HG03103 (cell line): ENCODE data around the gene ATP6V0A4.
"Not testable (repeated sequence)": the region's sequence is repeated elsewhere in the genome, so short reads cannot be mapped to it uniquely, and the experiment has no call there.

Experiments used
- ATAC-seq: cut with Tn5 transposase; IDR thresholded peaks from one replicate; pipeline ENCODE4 v1.9.1; 2021; ENCODE audit warnings: low read depth; ENCODE audit not compliant: unreplicated experiment

Gene ATP6V0A4

GRCh38 chr7:138797715-138798320, at the start of gene ATP6V0A4, which contains the start of gene TMEM213:
Gene ATP6V0A4, minus strand, starts transcription at chr7:138798196. Its CDS starts 26,949 bp downstream, at chr7:138771247.
Gene TMEM213, plus strand, starts transcription at chr7:138797994. Its CDS starts 111 bp downstream, at chr7:138798105.
- no peak for ATAC-seq

GRCh38 chr7:138845711-138846110, 47.7 kb upstream of the ATP6V0A4 start:
- no peak for ATAC-seq

DNA sequence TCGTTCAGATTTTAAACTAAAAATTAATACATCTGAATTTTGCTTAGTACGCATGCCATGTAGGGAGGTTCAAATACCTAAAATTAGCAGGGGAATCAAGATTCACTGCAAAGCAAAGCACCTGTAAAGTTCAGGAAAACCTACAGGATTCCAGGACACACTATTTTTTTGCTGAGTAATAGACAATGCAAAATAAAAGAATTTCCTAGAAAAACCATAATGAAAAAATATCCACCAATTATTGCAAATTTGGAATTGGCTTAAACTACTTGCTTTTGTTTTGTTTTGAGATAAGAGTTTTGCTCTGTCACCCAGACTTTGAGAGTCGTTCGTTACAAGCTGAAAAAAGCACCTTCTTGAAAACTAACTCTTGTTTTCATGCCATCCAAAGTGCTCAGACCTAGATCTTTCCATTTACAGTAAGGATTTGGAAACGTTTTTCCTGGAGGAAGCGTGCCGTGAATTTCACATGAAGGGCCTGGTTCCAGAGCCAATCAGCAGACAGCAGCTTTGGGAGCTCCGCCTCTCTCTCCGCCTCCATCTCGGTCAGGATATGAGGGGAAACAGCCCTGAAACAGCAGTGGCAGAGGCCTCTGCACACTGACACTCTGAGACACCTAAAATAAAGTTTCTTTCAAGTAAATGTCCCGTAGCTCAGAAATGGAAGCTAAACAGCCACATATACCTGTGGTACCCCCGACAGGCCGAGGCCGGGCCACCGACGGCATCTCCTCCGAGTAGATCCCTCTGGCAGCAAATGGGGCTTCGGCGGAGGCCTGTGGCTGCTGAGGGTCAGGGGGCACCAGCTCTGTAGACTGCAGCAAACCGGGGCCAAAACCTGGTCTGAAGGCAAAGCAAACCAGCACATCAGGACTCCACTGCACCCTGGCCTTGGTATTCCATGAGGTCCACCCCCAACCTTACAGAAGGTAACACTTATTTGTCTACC, 45.9 kb upstream of the ATP6V0A4 start:
- no peak for ATAC-seq

DNA sequence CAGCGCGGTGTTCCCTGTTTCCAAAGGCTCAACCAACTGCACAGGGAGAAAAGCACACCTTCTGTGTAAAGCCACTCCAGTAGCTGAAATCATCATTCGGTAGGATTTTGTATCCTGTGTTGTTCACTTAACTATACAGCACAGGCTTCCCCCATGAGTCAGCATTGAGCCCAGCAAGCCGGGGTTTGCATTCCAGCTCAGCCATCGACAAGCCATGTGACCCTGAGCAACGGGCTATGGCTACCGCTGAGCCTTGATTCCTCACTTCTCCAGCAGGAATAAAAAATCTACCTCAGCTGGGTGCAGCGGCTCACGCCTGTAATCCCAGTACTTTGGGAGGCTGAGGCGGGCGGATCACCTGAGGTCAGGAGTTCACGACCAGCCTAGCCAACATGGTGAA, 44.1 kb upstream of the ATP6V0A4 start:
- ATAC-seq = no peak

- ATAC-seq = no peak
These were observed 40.2 kb upstream of the ATP6V0A4 start for GRCh38 chr7:138838166-138838565.

DNA sequence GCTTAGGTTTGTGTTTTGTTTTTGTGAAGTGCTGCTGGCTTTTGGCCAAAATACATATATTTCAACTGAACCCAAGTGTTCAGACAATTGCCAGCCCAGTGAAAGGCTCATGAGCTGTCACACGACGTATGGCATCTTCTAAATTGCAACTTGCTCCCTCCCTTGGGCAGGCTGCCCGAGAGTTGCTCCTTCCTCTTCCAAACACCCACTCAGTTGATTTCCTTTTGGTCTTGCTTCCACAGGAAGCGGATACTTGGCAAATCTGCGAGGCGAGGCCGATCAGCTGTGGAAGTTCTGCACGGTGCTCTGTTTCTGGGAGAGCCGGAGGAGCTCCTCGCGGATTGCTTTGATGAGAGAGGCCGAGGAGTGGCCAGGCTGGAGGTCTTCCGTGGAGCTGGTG, 39.6 kb upstream of the ATP6V0A4 start:
- ATAC-seq = no peak

DNA sequence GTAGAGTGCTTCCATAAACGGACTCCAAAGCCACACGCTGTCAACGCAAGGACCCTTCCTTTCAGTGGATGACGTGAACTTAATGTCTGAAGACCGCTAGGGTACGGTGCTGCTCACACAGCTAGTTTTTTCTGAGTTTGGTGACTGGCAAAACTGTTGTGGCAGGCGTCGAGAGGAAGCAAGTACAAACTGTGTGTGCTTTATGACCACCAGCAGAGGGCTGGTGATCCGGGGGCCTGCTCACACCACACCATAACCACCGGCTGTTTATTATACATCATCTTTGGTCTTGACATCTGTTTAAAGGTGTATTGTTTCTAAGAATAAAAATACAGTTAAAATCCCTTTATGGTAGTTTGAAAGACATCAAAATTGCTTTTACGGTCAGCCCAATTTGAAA, 37.1 kb upstream of the ATP6V0A4 start:
- no peak for ATAC-seq

GRCh38 chr7:138834583-138834982, 36.6 kb upstream of the ATP6V0A4 start:
- ATAC-seq = no peak

GRCh38 chr7:138833596-138833995, 35.6 kb upstream of the ATP6V0A4 start:
- ATAC-seq = no peak

DNA sequence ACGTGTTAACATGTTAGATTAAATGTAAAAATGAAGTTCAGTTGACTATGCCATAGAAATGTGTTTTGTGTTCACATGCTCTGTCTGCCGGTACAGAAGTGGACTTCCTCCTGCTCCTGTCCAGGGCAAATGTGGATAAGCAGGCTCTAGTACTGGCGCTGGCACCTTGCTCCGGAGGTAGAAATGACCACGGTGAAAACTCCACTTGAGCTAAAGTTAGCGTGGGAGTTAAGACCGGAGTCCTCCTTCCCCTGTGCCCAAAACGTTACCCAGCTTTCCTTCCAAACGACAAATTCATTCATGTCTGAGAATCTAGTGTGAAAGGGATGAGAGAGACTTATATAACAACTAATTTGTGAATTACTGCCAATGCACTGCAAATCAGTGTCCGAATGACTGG, 35.0 kb upstream of the ATP6V0A4 start:
- no peak for ATAC-seq

- ATAC-seq = no peak
These were observed 31.3 kb upstream of the ATP6V0A4 start for GRCh38 chr7:138829335-138829734.

DNA sequence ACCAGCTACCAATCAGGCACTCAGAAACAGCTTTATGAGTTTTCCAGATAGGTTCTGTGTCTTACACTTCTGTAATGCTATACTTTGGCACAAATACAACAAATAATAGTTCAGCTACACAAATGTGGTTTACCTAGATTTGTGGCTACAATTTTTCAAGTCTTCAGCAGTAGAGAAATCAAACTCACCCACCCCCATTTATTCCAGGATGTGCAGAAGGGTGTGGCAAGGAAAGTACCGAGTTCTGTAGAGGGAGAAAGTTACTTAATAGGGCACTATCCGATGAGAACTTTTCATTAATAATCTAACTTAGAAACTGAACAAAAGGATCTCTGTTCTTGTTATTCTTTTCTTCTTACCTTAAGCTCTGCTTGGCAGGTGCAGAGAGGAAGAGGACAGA, 30.3 kb upstream of the ATP6V0A4 start:
- ATAC-seq = no peak

- no peak for ATAC-seq
These were observed 27.2 kb upstream of the ATP6V0A4 start for GRCh38 chr7:138825049-138825721.

DNA sequence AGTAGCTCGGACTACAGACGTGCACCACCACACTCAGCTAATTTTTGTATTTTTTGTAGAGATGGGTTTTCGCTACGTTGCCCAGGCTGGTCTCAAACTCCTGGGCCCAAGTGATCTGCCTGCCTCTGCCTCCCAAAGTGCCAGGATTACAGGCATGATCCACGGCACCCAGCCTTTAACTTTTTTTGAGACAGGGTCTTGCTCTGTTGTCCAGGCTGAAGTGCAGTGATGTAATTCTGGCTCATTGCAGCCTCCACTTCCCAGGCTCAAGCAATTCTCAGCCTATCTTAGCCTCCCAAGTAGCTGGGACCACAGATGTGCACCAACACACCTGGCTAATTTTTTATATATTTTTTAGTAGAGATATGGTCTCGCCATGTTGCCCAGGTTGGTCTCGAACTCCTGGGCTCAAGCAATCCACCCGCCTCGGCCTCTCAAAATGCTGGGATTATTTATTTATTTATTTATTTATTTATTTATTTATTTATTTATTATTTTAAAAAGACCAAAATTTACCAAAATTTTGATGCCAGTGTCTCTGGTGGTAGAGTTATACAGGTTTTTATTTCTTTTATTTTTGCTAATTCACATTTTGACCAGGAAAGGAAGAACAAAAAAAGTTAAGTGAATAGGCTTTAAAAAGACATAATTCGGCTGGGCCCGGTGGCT, 25.0 kb upstream of the ATP6V0A4 start:
- ATAC-seq = no peak

DNA sequence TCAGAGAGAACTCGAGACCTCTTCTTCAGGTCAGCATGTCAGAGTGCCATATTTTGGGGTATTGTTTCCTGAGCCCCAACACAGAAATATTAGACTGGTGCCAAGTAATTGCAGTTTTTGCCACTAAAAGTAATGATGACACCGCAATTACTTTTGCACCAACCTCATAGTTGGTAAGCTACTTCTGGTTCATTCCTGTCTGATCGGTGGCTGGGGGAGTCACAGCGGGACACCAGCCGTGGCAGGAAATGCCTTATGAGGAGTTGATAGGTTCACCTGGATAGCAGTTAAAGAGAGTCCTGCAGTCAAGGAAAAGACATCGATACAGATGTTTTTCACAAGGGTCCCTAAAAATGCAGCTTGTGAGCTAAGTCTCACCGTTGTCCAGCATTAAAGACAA, 23.9 kb upstream of the ATP6V0A4 start:
- no peak for ATAC-seq

DNA sequence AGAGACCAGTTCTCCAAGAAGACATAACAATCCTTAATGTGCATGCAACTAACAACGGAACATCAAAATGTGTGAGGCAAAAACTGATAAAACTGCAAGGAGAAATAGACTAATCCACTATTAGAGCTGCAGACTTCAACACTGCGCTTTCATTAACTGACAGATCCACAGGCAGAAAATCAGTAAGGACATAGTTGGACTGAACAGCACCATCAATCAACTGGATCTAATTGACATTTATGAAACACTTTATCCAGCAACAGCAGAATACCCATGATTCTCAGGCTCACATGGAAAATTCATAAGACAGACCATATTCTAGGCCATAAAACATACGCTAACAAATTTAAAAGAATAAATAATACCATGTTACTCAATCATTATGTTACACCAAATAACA, 21.6 kb upstream of the ATP6V0A4 start:
- no peak for ATAC-seq

GRCh38 chr7:138816650-138817049, 18.7 kb upstream of the ATP6V0A4 start:
- no peak for ATAC-seq

GRCh38 chr7:138814816-138815332, 16.9 kb upstream of the ATP6V0A4 start:
- ATAC-seq = no peak

GRCh38 chr7:138813945-138814344, 15.9 kb upstream of the ATP6V0A4 start:
- no peak for ATAC-seq

GRCh38 chr7:138811327-138811726, 13.3 kb upstream of the ATP6V0A4 start:
- ATAC-seq = not testable (repeated sequence)
